ENCODE data around the gene TMEM108.

Gene TMEM108

DNA sequence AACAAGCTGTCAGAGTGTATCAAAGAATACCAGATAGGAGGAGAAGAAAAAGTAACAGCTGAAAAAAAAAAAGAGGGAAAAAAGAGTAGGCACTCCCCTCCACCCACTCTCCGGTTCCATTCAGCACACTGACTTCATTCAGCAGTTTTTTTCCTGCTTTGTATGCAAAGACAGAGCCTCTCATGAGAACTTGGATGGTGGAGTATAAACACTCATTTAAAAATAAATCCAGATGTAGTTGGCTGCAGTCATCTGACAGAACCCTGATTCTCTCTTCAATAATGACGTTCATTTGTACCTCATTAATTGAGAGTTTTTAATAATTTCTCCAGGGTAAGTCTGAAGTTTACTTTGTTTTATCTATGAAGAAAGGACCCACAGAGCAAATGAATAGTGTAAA, 81.0 kb downstream of the TMEM108 start:
- DNase-seq (ENCODE audit: low read depth): no peak

DNA sequence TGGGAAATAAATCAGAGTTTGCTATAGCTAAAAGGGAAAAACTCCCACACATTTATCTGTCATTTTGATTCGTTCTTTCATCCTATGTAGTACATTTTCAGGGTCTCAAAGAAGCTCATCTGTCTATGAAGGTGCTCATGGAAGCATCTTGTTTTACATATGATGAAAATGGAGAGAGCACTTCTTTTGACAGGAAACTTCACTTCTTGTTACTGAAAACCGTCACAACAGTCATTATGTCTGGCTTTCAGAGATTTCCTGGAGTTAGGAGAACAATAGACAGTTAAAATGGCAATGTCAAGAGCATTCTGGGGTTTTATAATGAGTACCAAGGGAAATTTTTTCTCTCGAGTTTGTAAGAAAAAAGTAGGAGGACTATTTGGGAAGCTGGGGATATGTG, 83.3 kb downstream of the TMEM108 start:
- no peak for DNase-seq (ENCODE audit: low read depth)

DNA sequence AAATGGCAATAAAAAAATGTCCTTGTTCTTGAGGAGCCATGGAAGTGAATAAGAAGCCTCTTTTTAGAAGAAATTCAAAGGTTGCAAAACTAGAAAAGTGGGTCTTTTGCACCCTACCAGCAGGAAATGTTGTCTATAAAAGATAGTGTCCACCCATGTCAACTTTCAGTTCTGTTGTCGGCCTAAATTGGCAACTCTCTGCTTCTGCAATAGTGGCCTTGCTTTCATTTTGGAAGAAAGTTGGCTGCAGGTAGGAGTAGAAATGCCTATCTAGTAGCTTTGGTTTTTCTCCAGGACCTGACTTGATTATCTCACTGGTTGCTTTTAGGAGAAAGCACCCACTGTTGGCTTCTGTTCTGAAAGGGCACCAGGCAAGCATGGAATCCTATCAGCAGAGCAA, 85.4 kb downstream of the TMEM108 start:
- no peak for DNase-seq (ENCODE audit: low read depth)

DNA sequence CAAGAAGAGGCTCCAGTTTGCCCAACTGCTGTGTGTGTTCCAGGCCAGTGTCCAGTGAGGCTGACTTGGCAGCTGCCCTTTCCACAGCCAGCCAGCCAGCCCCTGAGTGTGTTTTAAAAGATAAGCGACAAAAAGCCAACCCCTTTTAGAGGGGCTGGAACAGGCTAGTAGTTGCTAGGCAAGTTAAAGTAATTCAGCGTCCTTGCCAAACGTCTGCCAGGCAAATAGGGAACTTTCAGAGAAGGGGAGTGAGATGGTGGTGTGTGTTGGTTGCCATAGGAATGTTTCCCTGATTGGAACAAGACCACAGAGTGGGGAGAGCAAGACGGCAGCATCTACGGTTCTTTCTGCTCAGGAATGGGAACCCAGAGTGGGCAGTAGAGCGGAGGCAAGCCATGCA, 86.3 kb downstream of the TMEM108 start:
- no peak for DNase-seq (ENCODE audit: low read depth)

DNA sequence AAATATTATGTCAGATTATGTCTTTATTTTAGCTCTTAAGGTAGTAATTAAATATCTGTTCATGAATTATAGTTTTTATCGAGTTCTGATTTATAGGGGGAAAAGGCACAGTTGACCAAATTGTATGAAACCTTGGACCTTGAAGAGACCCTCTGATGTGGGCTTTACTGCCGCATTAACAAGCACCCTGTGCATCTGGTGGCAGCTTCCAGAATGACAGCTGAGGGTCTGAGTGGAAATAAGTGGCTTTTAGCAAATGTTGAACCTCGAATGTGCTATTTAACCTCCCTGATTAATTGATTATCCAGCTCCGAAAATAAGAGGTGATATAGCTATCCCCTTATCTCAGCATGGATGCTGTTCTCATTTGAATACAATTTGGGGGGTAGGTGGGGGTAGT, 87.0 kb downstream of the TMEM108 start:
- no peak for DNase-seq (ENCODE audit: low read depth)

DNA sequence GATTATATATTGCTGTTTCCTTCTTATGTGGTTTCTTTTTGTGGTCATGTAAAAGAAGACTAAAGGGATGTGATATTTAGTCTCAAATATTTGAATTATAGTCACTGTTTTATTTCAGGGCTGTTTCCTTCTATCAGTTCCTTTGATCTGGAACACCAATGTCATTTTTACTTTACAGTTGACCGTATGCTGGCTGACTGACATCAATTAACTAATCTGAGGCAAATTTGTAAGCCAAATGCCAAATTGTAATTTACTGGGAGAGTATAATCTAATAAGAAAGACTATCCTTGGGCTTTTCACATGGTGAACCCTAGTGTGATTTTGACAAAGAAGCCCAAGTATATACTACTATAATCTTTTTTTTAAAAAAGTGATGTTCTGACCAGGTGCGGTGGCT, 87.6 kb downstream of the TMEM108 start:
- DNase-seq (ENCODE audit: low read depth): no peak

DNA sequence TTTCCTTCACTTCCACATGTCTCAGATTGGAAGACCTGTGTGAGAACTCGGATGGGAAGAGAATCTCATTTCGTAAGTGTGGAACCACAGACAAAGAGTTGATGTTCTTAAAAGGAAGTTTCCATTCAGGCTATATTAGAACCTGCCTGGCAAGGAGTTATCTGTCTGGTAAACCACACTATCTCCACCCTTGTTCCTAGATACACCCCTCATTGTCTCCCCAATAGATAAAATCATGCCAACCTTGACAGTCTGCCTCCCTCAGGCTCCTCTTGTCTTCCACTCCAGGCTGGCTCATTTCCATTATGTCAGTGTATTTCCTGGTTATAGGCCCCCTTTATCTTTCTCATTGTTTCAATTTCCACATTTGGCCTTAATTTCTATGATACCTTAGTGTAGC, 89.2 kb downstream of the TMEM108 start:
- DNase-seq (ENCODE audit: low read depth): no peak

DNA sequence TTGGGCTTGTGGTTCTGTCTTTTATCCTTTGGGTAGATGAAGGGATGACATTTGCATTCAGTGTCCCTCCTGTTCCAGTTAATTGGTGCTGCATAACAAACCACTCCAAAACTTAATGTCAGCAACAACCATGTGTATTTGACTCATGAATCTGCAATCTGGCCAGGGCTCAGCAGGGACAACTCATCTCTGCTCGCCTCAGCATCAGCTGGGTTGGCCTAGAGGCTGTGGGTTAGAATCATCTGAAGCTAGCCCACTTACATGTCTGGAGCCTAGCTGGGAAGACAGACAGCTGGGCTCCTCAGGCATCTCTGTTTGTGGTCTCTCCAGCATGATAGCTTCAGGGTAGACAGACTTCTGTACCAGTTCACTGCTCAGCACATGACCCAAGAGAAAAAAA, 92.0 kb downstream of the TMEM108 start:
- no peak for DNase-seq (ENCODE audit: low read depth)

DNA sequence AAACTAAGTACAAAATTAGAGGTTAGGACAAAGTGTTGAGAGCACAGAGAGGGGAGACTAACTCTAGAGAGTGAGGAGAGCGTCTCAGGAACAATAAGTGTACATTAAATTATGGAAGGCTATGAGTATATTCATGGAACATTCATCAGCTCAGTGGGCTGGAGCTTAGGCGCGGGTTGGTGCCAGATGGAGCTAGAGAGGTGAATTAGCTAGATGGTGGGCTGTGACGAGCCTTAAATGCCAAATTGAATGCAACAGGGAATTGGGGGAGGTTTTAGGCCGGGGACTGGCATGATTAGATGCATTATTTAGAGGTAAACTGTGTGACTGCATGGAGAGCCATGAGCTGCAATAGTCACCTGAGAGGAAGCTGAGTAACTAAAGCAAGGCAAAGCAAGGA, 97.1 kb downstream of the TMEM108 start:
- DNase-seq (ENCODE audit: low read depth): no peak

DNA sequence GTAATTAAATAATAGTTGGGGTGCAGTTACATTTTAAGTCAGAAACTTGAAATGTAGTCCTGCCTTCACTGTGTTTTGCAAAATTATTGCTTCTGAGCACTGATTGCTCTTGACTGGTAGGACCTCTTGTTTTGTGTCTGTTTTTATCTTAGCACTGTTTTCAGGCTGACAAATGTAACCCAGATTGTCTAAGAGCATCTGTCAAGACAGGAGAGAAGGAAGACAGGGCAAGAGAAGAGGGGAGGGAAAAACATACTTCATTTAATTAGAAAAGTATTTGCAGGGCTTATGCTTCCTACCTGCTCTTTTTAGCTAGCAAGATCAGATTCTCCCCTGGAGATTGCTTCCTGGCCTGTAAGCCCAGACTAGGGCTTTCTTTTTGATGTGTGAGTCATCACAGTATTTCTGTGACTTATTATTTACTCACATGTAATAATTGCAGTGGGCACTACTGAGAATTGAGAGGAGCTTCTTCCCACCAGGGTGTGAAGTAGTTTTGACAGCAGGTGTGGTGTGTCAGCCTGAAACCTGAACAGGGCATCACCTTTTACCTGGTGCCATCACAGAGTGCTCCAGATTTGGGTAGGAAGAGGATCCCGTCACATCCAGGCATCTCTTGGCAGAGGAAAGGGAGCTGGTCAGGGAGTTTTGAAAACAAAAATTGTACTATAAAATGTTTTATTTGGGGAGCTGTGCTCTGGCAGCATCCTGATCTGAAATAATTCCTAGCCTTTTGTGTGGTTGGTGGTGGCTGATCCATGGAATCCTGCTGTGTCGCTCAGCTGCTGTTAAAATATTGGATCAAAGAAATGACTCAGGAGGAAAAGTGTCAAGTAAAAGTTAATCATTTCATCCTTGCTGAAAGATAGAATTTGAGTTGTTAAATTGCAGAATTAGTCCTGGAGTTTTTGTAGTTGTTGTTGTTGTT, 98.2 kb downstream of the TMEM108 start:
- no peak for DNase-seq (ENCODE audit: low read depth)

DNA sequence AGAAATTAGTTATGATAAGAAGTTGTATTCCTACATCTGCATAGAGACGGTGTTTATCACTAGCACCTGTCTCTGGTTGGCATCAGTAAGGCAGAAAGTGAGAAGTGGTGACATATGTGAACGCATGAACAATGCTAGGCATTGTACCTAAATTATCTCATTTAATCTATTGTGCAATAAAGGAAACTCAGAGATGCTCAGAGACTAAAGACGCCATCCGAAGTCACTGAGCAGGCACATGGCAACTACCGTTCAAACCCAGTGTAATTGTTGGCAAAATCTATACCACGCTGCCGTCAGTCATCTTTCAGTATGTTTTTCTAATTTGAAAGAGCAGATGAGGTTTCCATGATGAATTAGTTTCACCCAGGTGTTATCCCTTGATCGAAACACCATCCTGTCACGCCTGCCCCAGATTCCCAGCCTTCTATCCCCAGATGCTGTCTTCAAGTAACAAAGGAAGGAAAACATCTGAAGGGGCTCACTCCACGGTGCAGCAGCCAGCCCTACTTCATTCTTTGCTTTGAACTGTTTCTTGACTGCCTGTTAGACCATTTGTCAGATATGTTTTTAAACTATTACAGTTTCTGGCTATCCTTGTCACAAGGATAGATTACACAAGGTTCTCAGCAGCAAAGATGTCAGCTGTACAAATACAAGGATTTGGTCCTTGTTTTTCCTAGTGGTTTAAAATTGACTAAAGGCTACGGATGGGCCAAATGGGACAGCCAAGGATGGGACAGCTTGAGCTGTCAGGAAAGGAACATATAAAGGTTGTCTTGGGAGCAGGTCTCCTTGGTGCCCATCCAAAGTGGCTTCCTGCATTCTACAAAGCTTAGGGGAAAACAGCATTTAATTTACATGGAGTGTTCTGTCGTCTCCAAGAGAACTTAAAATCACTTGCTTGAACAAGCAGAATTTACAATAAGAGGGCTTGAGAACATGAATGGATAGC, 99.1 kb downstream of the TMEM108 start:
- DNase-seq (ENCODE audit: low read depth): no peak

DNA sequence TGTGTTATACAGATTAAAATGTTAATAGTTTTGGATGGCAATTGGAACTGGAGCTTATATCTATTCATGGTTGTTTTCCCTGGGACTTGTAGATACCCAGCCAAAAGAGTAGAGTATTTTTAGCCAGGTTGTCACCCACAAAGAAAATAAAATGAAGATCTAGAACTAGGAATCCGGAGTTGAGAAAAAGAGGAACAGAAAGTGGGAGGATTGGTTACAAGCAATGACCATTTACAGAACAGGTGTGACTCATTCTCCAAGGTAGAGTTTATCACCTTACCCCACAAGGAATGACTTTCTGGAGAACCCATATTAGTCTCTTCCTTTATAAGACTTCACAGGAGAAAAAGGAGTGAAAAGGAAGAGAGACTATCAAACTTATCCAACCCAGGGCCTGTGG, 99.8 kb downstream of the TMEM108 start:
- no peak for DNase-seq (ENCODE audit: low read depth)

DNA sequence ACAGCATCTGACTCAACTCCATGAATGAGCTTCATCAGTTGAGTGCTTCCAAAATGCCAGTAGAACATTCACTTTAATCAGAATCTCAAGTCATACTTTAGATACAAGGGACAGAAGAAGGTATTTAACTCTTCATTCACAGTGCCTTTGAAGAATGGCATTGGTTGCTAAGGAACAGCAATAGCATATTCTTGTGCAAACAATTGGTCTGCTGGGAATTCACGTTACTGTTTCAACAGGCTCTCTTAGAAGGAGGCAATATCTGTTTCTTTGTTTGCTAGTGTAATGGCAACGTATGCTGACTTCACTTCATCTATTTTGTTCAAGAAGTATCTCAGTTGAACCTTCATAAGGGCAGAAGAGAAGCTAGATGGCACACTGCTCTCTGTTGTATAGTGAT, 113.9 kb downstream of the TMEM108 start:
- no peak for DNase-seq (ENCODE audit: low read depth)

DNA sequence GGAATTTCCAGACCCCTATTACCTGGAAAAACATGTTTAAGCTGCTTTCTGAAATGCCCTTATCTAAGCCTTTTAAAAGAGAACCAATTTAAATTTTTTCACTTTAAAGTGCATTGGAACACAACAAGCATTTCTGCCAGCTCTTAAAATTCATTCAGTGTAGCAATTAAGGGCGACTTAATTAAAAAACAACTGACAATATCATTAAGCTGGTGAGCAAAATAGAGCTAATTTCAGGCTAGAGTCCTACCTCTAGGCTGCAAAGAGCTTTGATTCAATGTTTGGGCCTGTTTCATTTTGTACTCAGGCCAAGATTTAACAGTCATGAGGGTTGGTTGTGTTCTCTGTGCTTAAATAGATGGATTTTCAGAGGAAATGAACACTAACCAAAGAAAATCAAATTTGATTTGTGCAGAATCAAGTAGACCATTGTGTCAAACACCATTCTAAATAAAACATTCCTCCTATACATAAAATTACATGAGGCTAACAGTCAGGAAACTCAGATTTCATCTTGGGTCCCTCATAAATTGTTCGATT, 114.6 kb downstream of the TMEM108 start:
- DNase-seq (ENCODE audit: low read depth): no peak

DNA sequence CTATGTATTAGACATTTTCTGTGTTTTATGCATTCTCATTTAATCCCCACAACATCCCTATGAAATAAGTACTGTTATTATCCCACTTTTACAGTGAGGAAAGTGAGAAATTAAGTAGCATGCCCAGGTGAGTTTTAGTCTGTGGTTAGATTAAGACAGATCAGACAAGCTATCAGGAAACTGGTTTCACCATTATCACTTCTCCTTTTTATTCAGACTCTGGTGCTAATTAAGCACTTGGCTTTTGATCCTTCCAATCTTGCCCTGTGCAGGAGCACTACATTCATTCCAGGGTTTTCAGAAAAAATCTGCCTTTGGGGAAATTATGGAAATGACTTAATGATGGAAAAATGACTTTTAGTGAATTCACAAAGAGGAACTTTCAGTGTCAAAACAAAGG, 115.2 kb downstream of the TMEM108 start:
- DNase-seq (ENCODE audit: low read depth): no peak

DNA sequence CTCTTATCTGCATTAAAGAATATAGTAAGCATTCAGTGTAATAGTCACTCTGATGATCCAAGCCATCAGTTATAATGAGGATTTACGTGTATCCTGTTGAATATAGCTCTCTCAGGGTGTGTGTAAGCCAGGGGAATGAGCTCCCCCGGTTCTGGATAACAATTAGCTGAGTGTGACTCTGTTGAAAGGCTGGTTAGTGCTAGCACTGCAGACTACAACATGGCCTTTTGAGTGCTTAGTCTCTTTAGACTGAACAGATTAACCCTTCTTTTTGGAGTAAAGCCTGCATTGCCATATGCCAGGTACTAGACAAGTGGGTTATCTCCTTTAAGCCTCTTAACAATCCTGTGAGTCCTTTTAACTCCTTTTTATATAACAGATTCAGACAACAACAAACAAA, 119.5 kb downstream of the TMEM108 start:
- no peak for DNase-seq (ENCODE audit: low read depth)

DNA sequence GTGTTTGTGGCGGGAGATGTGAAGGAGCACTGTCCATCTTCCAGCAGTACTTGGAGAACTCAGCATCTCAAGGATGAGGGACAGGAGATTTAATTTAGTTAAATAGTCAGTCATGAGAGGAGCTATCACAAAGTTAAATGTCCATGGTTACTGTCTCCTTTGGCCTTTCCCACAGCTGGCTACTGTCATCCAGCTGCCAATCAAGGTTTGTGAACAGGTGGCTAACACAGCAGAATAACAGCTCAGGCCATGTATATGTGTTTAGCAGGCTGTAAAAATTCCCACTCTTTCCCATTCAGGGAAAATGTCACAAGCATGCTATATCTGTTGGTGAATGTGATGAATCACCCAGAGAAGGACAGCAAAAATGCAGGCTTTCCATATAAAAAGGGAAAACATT, 120.5 kb downstream of the TMEM108 start:
- no peak for DNase-seq (ENCODE audit: low read depth)

DNA sequence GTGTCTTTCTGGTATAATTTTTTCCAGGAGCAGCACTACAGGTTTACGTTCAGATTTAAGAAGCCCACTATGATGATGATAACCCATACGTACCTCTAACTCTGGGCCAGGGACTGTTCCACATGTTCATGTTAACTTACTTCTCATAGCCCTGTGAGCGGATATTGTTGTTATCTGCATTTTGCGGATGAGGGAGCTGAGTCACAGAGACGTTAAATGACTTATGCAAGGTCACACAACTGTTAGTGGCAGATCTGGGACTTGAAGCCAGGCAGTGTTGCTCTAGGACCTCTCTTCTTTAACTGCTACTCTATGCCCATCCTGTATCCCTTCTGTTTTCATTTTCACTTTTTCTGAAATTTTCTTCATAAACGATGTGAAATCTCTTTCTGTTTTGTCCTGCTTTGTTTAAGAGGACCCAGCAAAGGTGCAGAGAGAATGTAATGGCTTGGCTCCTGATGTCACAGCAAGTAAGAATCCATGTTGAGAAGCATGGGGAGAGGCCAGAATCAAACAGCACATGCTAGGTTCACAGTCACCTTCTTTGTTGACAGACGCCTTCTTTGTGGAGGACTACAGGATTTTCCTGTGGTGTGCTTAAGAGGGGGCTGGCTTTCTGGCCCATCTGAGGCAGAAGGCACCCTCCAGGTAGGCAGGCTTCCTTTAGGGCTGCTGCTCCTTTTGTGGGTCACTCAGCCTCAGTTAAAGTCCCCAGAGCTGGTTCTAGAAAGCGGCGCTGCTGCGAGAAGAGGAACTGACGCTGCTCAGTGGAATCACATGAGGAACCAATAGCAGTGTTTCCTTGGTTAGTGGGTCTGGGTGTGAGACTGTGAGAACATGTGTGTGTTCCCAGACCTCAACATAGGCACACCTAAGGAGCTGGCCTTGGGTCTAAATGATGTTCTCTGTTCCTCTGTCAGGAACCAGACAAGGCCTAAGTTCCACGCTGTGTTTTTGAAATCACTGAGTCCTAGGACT, 121.6 kb downstream of the TMEM108 start:
- DNase-seq (ENCODE audit: low read depth): no peak

DNA sequence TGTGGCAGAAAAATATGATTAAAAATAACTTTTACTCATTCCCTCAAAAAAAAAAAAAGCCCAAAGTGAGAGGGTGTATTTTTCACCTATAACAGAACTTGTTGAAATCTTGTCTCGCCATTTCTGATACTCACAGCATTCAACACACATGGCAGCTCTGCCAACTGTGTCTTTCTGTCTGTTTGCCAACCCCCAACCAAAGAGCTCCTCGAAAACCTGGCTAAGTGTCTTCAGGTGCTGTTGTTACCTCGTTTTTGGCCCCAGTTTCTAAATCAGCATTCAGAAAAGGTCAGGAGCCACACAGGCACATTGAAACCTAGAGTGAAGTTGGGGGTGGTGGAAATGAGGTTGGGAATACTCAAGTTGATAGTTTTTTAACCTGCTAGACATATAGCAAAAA, 123.5 kb downstream of the TMEM108 start:
- DNase-seq (ENCODE audit: low read depth): no peak

DNA sequence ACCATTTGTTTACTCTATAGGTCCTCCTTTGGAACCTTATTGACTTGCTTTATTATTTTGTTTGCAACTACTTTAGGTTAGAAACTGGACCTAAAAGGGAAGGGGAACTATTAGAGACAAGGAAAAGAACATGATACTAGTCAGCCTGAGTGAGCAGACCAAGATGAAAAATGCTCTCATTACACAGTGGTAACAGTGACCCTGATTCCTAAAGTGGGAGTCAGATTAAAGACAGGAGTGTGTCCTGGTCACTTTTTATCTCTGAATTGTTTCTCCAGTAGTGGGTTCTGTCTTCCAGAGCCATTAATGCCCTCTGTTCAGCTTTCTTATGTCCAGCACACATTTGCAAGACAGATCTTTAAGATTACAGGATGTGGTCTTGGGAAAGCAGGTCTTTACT, 124.1 kb downstream of the TMEM108 start:
- DNase-seq (ENCODE audit: low read depth): no peak

DNA sequence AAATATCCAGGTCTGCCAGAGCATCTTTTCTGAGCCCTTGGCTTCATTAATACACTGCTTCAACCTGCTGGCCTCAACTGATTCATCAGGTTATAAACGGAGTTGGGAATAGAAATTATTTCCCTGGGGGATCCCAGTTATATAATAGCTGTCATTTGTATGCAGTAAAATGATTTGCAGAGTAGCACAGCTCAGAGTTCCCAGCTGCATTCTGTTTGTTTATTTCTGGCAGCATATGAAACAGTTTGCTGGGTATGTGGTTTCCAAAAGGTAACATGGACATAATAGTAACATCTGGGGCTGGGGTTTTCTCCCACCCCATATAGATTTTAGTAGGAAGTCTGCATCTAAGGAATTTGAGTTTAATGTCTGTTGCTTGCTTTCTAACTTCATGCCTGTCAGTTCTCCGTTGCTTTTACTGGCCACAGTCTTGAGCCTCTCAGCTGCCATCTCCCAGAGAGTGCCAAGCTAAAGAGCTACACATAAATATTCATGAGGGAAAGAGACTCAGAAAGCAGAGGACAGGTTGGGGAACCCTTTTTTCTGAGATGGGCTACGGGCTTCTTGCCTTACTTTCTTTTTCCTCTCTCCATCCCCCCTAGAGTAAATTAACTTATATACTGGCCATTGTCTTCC, 124.6 kb downstream of the TMEM108 start:
- no peak for DNase-seq (ENCODE audit: low read depth)
